ENCODE data around the gene E4F1. TPM values are rescaled to one million over a fixed set of nuclear protein-coding genes. Genes with fewer than 3 reads are reported as not detected.

The E4F1 gene
- total and polyA plus RNA-seq, 2 of the 13 experiments (the other 11 are each of a cell fraction or from before 2014, with no cell fraction given): 13.8 to 19.5 TPM

- no peak for TF ChIP-seq SNAPC4 (CRISPR knock-in tag; IDR thresholded peaks at IDR 0.05)
- no peak for TF ChIP-seq ZNF550 (CRISPR knock-in tag; IDR thresholded peaks at IDR 0.05; ENCODE audit: borderline replicate concordance)
These were observed 33.2 kb downstream of the E4F1 start (continued) for GRCh38 chr16:2256531-2257140.

GRCh38 chr16:2257726-2258125, 34.3 kb downstream of the E4F1 start:
- intact Hi-C loops (cut with micrococcal nuclease; ENCODE audit: unreplicated experiment): no loop called here
- Histone ChIP-seq H4K20me1 (ENCODE audit: insufficient read depth, low read length) (no peaks in the 10 kb centered on the region), H3K36me3 (replicated peaks in 1 of 2; ENCODE audit: control insufficient read depth in 1 of 2, insufficient read depth in 2 of 2, low read length in 2 of 2) (peaks cover 17 to 86% of the 10 kb centered on the region in 2 experiments), H2AFZ (ENCODE audit: low read length) (no peak overlapping the region), H3K9ac (ENCODE audit: insufficient read depth, low read depth, low read length) (no peak overlapping the region), H3K4me2 (ENCODE audit: low read depth, low read length) (no peak overlapping the region), H3K79me2 (ENCODE audit: insufficient read depth, low read length) (peaks cover 13% of the 10 kb centered on the region), H3K4me3 (replicated peaks in 1 of 3; ENCODE audit: insufficient read depth in 1 of 3, low read depth in 2 of 3, low read length in 3 of 3) (no peak overlapping the region), H3K4me1 (ENCODE audit: insufficient read depth, low read length) (peaks cover 5% of the 10 kb centered on the region; the same call in 1 of the 2 replicates), H3K27me3 (ENCODE audit: control insufficient read depth in 1 of 2, insufficient read depth in 2 of 2, low read length in 2 of 2) (no peaks in the 10 kb centered on the region), H3K27ac (ENCODE audit: extremely low read length, insufficient read depth, low read length) (no peak overlapping the region), H3K9me3 (ENCODE audit: low read length) (no peaks in the 10 kb centered on the region)
- CTCF ChIA-PET (ENCODE audit: low intra/inter-chr PET ratio, low total read pairs): no interaction called here
- in situ Hi-C loops (cut with HindIII; ENCODE audit: extremely low pct_ligation_motif_present, low pct_unique_long_range_greater_than_20kb): no loop called here
- FAIRE-seq: no peak
- POLR2A ChIA-PET: no interaction called here
- WGBS (ENCODE audit: low lambda C conversion rate): 95% methylated on average over 6 of the region's 6 CpGs
- ATAC-seq: no peak
- BruUV-seq (replicated peaks): no TSS peak
- DNase-seq (ENCODE audit: low spot score): no peak
- no peak for TF ChIP-seq AHDC1 (CRISPR knock-in tag; IDR thresholded peaks at IDR 0.05; ENCODE audit: borderline replicate concordance)
- no peak for TF ChIP-seq REST (IDR thresholded peaks at IDR 0.05; ENCODE audit: borderline replicate concordance in 1 of 2, low read depth in 1 of 2, low read length in 2 of 2)
